SK-N-SH treated with all-trans-retinoic acid at 6 μM for 48 hours (cell line): ENCODE data around the gene ZNF670.

Experiments used
- ATAC-seq: fragments of 200-7000 bp; cut with Tn5 transposase; 3 replicates; pipeline ENCODE4 v1.9.1; 2020; ENCODE audit warnings: mild to moderate bottlenecking, moderate library complexity
- ARNTL ChIP-seq: fragments of 450-650 bp; formaldehyde crosslinking; IDR thresholded peaks from 2 replicates; pipeline ENCODE4 v1.5.0; 2020; ENCODE audit warnings: low read depth, mild to moderate bottlenecking, moderate library complexity, borderline replicate concordance
- CREB5 ChIP-seq: fragments of 250-450 bp; sonication (Bioruptor Pico); IDR thresholded peaks from 2 replicates; pipeline ENCODE4 v1.5.1; 2020; ENCODE audit warnings: low read depth, mild to moderate bottlenecking, moderate library complexity
- CSDC2 ChIP-seq: fragments of 250-450 bp; sonication (Bioruptor Pico); IDR thresholded peaks from 2 replicates; pipeline ENCODE4 v1.5.0; 2020; ENCODE audit warnings: mild to moderate bottlenecking, moderate library complexity
- CSRNP3 ChIP-seq: fragments of 250-450 bp; sonication (Bioruptor Pico); IDR thresholded peaks from 2 replicates; pipeline ENCODE4 v1.5.1; 2021; ENCODE audit warnings: mild to moderate bottlenecking, moderate library complexity
- ESRRG ChIP-seq: fragments of 250-450 bp; sonication (Bioruptor Pico); IDR thresholded peaks from 2 replicates; pipeline ENCODE4 v1.6.1; 2021; ENCODE audit warnings: mild to moderate bottlenecking
- GLIS3 ChIP-seq: fragments of 250-450 bp; sonication (Bioruptor Pico); IDR thresholded peaks from 2 replicates; pipeline ENCODE4 v1.5.0; 2020; ENCODE audit warnings: mild to moderate bottlenecking, moderate library complexity
- ISL1 ChIP-seq: fragments of 250-450 bp; sonication (Bioruptor Pico); IDR thresholded peaks from 2 replicates; pipeline ENCODE4 v2.1.2; 2022; ENCODE audit warnings: mild to moderate bottlenecking, moderate library complexity
- OSR1 ChIP-seq: fragments of 250-450 bp; sonication (Bioruptor Pico); IDR thresholded peaks from 2 replicates; pipeline ENCODE4 v1.8.0; 2022; ENCODE audit warnings: moderate library complexity, mild to moderate bottlenecking, inconsistent platforms
- PATZ1 ChIP-seq: fragments of 250-450 bp; sonication (Bioruptor Pico); IDR thresholded peaks from 2 replicates; pipeline ENCODE4 v1.8.0; 2020; ENCODE audit warnings: mild to moderate bottlenecking, moderate library complexity, borderline replicate concordance
- PPARA ChIP-seq: fragments of 250-450 bp; sonication (Bioruptor Pico); IDR thresholded peaks from 2 replicates; pipeline ENCODE4 v1.5.0; 2020; ENCODE audit warnings: mild to moderate bottlenecking, borderline replicate concordance
- RARB ChIP-seq: fragments of 250-450 bp; sonication (Bioruptor Pico); IDR thresholded peaks from 2 replicates; pipeline ENCODE4 v1.8.0; 2021; ENCODE audit warnings: mild to moderate bottlenecking, moderate library complexity
- SNAI2 ChIP-seq: fragments of 250-450 bp; sonication (Bioruptor Pico); IDR thresholded peaks from 2 replicates; pipeline ENCODE4 v1.5.0; 2020; ENCODE audit warnings: mild to moderate bottlenecking, moderate library complexity
- TCF4 ChIP-seq: fragments of 250-450 bp; sonication (Bioruptor Pico); IDR thresholded peaks from 2 replicates; pipeline ENCODE4 v1.8.0; 2021; ENCODE audit warnings: mild to moderate bottlenecking, moderate library complexity, borderline replicate concordance
- TSHZ2 ChIP-seq: fragments of 250-450 bp; sonication (Bioruptor Pico); IDR thresholded peaks from 2 replicates; pipeline ENCODE4 v1.5.0; 2020; ENCODE audit warnings: mild to moderate bottlenecking, moderate library complexity
- ZC3H10 ChIP-seq: fragments of 250-450 bp; sonication (Bioruptor Pico); IDR thresholded peaks from 2 replicates; pipeline ENCODE4 v1.5.1; 2021; ENCODE audit warnings: mild to moderate bottlenecking, moderate library complexity
- ZFP3 ChIP-seq: fragments of 250-450 bp; sonication (Bioruptor Pico); IDR thresholded peaks from 2 replicates; pipeline ENCODE4 v1.5.0; 2020; ENCODE audit warnings: mild to moderate bottlenecking, moderate library complexity
- ZFP30 ChIP-seq: fragments of 450-650 bp; formaldehyde crosslinking; IDR thresholded peaks from 2 replicates; pipeline ENCODE4 v1.5.0; 2022; ENCODE audit warnings: mild to moderate bottlenecking, moderate library complexity
- ZNF70 ChIP-seq: fragments of 450-650 bp; formaldehyde crosslinking; IDR thresholded peaks from 2 replicates; pipeline ENCODE4 v1.5.0; 2020; ENCODE audit warnings: mild to moderate bottlenecking, moderate library complexity
- ZNF8 ChIP-seq: fragments of 450-650 bp; formaldehyde crosslinking; IDR thresholded peaks from 2 replicates; pipeline ENCODE4 v1.5.0; 2020; ENCODE audit warnings: mild to moderate bottlenecking, moderate library complexity
- TF ChIP-seq, protein P1 (sequence below): fragments of 250-450 bp; sonication (Bioruptor Pico); IDR thresholded peaks from 2 replicates; pipeline ENCODE4 v1.8.0; 2021; ENCODE audit warnings: low read depth, mild to moderate bottlenecking, moderate library complexity, borderline replicate concordance

Gene ZNF670

GRCh38 chr1:247115141-247115510 is 36.5 kb upstream of the ZNF670 start:
- TF ChIP-seq ISL1 (CRISPR knock-in tag) (no peak), PATZ1 (CRISPR knock-in tag) (no peak), PPARA (CRISPR knock-in tag) (no peak), CSRNP3 (CRISPR knock-in tag) (no peak), TCF4 (CRISPR knock-in tag) (no peak), RARB (no peak), CSDC2 (CRISPR knock-in tag) (no peak), ZFP3 (CRISPR knock-in tag) (no peak), ARNTL (CRISPR knock-in tag) (no peak), ESRRG (CRISPR knock-in tag) (no peak), CREB5 (CRISPR knock-in tag) (no peak), ZFP30 (CRISPR knock-in tag) (no peak), GLIS3 (CRISPR knock-in tag) (no peak), SNAI2 (CRISPR knock-in tag) (no peak), OSR1 (no peak)
- TF ChIP-seq, protein P1, sequence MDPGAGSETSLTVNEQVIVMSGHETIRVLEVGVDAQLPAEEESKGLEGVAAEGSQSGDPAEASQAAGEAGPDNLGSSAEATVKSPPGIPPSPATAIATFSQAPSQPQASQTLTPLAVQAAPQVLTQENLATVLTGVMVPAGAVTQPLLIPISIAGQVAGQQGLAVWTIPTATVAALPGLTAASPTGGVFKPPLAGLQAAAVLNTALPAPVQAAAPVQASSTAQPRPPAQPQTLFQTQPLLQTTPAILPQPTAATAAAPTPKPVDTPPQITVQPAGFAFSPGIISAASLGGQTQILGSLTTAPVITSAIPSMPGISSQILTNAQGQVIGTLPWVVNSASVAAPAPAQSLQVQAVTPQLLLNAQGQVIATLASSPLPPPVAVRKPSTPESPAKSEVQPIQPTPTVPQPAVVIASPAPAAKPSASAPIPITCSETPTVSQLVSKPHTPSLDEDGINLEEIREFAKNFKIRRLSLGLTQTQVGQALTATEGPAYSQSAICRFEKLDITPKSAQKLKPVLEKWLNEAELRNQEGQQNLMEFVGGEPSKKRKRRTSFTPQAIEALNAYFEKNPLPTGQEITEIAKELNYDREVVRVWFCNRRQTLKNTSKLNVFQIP, result no peak

DNA sequence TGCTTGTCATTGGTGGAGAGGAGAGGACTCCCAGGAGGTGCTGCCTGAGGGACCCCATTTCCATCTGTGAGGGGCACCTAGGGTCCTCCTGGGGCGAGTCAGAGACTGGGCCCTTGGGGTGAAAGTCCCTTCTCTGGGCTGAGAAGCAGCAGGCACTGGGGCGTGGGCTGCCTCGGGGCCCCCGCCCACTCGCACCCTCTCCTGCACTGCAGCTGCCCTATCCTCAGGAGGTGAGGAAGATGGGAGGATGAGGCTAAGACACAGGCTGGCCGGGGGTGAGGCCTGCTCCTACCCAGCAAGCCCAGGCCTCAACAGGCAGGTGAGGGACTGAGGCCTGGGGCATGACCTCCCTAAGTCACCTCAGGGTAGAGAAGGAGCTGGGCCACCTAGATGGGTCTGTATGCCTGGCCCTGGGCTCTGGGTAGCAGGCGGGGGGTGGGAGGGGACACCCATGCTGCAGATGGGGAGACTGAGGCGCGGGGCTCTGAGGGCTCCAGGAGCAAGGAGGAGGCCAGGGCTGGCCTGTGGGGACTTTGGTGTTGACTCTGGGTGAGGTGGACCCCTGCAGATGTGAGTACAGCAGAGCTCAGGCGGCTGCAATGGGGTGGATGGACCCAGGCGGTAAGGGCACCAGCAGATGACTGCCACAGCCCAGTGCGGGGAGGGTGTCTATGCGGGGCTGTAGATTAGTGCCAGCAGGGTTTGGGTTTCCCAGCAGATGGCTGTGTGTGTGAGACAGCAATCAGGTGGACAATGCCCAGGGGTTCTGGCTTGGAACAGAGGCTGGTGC is 35.9 kb upstream of the ZNF670 start:
- ATAC-seq, result no peak
- TF ChIP-seq CSRNP3 (CRISPR knock-in tag), result no peak
- TF ChIP-seq TSHZ2 (CRISPR knock-in tag), result no peak
- TF ChIP-seq ZC3H10 (CRISPR knock-in tag), result no peak
- TF ChIP-seq ZNF8 (CRISPR knock-in tag), result no peak
- no peak for TF ChIP-seq ZNF70 (CRISPR knock-in tag)

More at GRCh38 chr1:247115141-247115510, 36.5 kb upstream of the ZNF670 start:
- ATAC-seq, result no peak
